ENCODE measurements around the gene NTNG1. TPM values are rescaled to one million over a fixed set of nuclear protein-coding genes. Genes with fewer than 3 reads are reported as not detected.

NTNG1 gene
- total RNA-seq, 2 donors from 2014 or later: 2.5 to 2.6 TPM

DNA sequence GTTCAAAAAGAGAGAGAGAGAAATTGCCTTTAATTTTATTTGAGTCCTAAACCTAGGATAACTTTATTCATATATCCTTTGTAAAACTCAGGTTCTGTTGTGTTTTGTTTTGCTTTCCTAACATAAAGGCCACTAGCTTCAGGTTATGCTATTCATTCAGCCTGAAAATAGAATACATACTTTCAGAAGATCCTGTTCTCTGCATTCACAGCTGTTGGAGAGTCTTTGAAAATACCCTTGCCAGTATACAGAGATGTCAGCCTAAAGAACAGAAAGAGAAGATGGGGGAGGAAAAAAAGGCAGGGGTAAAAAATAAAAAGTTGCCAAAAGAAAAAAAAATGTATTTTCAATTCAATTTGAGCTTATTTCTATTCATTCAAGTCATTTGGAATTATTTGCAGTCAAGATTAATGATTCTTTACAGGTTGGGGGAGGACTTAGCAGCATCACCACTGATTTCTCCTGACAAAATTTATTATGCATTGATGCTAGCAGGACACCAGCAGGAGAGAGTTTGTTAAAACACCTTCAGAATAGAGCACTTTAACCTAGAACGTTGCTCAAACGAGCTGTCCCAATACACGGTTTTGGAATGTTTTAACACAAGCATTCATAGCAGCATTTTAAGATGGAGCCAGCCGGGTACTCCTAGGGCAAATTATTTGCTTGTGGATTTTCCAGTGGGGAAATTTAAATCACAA, 318.5 kb downstream of the NTNG1 start:
- Histone ChIP-seq H3K27me3 (ENCODE audit: control insufficient read depth, insufficient read depth, low read length, poor library complexity, severe bottlenecking) (no peaks in the 10 kb centered on the region), H3K36me3 (ENCODE audit: control insufficient read depth, insufficient read depth, low read length) (no peaks in the 10 kb centered on the region), H3K4me3 (ENCODE audit: low read length) (no peak overlapping the region), H3K4me1 (ENCODE audit: control insufficient read depth, insufficient read depth, low read length) (no peaks in the 10 kb centered on the region), H3K9ac (ENCODE audit: extremely low read depth, low read length, poor library complexity, severe bottlenecking) (no peak overlapping the region), H3K27ac (ENCODE audit: low read depth, low read length) (no peak overlapping the region), H3K9me3 (ENCODE audit: control insufficient read depth, low read length) (no peaks in the 10 kb centered on the region)
- no peak for DNase-seq
- Mint-ChIP-seq H3K4me1 (peaks cover 5% of the 10 kb centered on the region), H3K36me3 (ENCODE audit: low read depth) (no peaks in the 10 kb centered on the region), H3K27ac (no peak overlapping the region), H3K4me3 (no peak overlapping the region), H3K27me3 (ENCODE audit: insufficient read depth) (no peaks in the 10 kb centered on the region), H3K9me3 (no peaks in the 10 kb centered on the region)
- TF ChIP-seq CTCF (conservative IDR thresholded peaks at IDR 0.05): no peak
- WGBS, 2 experiments (ENCODE audit: insufficient coverage in 1 of 2, insufficient read length in 1 of 2): 76 to 90% methylated on average over 3 to 4 of the region's 4 CpGs

GRCh38 chr1:107460035-107460434, 319.2 kb downstream of the NTNG1 start:
- no peaks in the 10 kb centered on the region for H3K27me3 Mint-ChIP-seq (ENCODE audit: insufficient read depth)
- no peaks in the 10 kb centered on the region for H3K27me3 ChIP-seq (ENCODE audit: control insufficient read depth, insufficient read depth, low read length, poor library complexity, severe bottlenecking)

DNA sequence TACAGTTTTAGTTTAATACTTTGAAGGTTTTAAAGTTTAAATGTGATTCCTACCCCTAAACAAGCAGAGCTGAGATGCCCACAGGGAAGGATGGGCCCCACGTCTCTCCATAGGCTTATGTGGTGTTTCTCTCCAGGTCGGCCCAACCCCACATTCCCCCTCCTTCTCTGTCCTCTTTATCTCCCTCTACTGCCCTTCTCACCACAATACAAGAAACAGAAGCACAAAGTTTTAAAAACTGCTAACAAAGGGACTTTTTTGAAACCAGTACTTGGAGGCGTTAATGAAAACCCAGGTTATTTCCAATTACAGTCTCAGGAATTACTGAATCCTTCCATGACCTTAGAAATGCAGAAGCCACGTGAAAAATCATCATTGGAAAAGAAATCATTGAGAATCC, 324.0 kb downstream of the NTNG1 start:
- peaks cover 21% of the 10 kb centered on the region for H3K4me1 Mint-ChIP-seq

More at GRCh38 chr1:107460035-107460434, 319.2 kb downstream of the NTNG1 start:
- no peaks in the 10 kb centered on the region for H3K36me3 ChIP-seq (ENCODE audit: control insufficient read depth, insufficient read depth, low read length)
- H3K4me3 Mint-ChIP-seq: no peak overlapping the region
- no peak overlapping the region for H3K4me3 ChIP-seq (ENCODE audit: low read length)
- no peaks in the 10 kb centered on the region for H3K9me3 ChIP-seq (ENCODE audit: control insufficient read depth, low read length)
- peaks cover 11% of the 10 kb centered on the region for H3K4me1 Mint-ChIP-seq
- H3K27ac Mint-ChIP-seq: no peak overlapping the region
- no peaks in the 10 kb centered on the region for H3K36me3 Mint-ChIP-seq (ENCODE audit: low read depth)
- no peak overlapping the region for H3K27ac ChIP-seq (ENCODE audit: low read depth, low read length)
- DNase-seq: no peak
- H3K4me1 ChIP-seq (ENCODE audit: control insufficient read depth, insufficient read depth, low read length): no peaks in the 10 kb centered on the region
- H3K9ac ChIP-seq (ENCODE audit: extremely low read depth, low read length, poor library complexity, severe bottlenecking): no peak overlapping the region
- TF ChIP-seq CTCF (conservative IDR thresholded peaks at IDR 0.05): no peak
- H3K9me3 Mint-ChIP-seq: no peaks in the 10 kb centered on the region
- WGBS, 2 experiments (ENCODE audit: insufficient coverage in 1 of 2, insufficient read length in 1 of 2): 88 to 95% methylated on average over 7 to 8 of the region's 8 CpGs

More for the DNA sequence above, 324.0 kb downstream of the NTNG1 start:
- DNase-seq: peak; percentile 60
- Mint-ChIP-seq H3K4me3 (no peak overlapping the region), H3K27ac (no peak overlapping the region), H3K36me3 (ENCODE audit: low read depth) (no peaks in the 10 kb centered on the region), H3K27me3 (ENCODE audit: insufficient read depth) (no peaks in the 10 kb centered on the region), H3K9me3 (no peaks in the 10 kb centered on the region)
- Histone ChIP-seq H3K9ac (ENCODE audit: extremely low read depth, low read length, poor library complexity, severe bottlenecking) (no peak overlapping the region), H3K27ac (ENCODE audit: low read depth, low read length) (no peak overlapping the region), H3K36me3 (ENCODE audit: control insufficient read depth, insufficient read depth, low read length) (no peaks in the 10 kb centered on the region), H3K4me3 (ENCODE audit: low read length) (no peak overlapping the region), H3K9me3 (ENCODE audit: control insufficient read depth, low read length) (no peaks in the 10 kb centered on the region), H3K27me3 (ENCODE audit: control insufficient read depth, insufficient read depth, low read length, poor library complexity, severe bottlenecking) (no peaks in the 10 kb centered on the region), H3K4me1 (ENCODE audit: control insufficient read depth, insufficient read depth, low read length) (peaks cover 6% of the 10 kb centered on the region)
- 77 to 82% methylated on average over 3 to 4 of the region's 4 CpGs for WGBS, 2 experiments (ENCODE audit: insufficient coverage in 1 of 2, insufficient read length in 1 of 2)
- peak; percentile 70 for TF ChIP-seq CTCF (conservative IDR thresholded peaks at IDR 0.05)
